HUES48 (cell line): Measurements from ENCODE around the gene PTGDS.
A peak's percentile ranks its signal among the peaks of the same experiment; 100 is the strongest.

Experiments used
- H3K27ac ChIP-seq: one replicate; pipeline ENCODE4 v1.7.0; 2013; ENCODE audit warnings: low read depth, low read length, inconsistent platforms
- H3K27me3 ChIP-seq: 2 replicates; pipeline ENCODE4 v1.6.1; 2013; ENCODE audit warnings: mild to moderate bottlenecking, low read length; ENCODE audit not compliant: control insufficient read depth, insufficient read depth
- H3K36me3 ChIP-seq: 2 replicates; pipeline ENCODE4 v1.6.1; 2013; ENCODE audit warnings: low read length; ENCODE audit not compliant: control insufficient read depth, insufficient read depth
- H3K4me1 ChIP-seq: 2 replicates; pipeline ENCODE4 v1.6.1; 2013; ENCODE audit warnings: mild to moderate bottlenecking, low read length; ENCODE audit not compliant: control insufficient read depth, insufficient read depth
- H3K4me3 ChIP-seq: 2 replicates; pipeline ENCODE4 v1.5.1; 2013; ENCODE audit warnings: mild to moderate bottlenecking, low read depth, low read length
- H3K9ac ChIP-seq: 2 replicates; pipeline ENCODE4 v1.6.1; 2013; ENCODE audit warnings: mild to moderate bottlenecking, low read depth, low read length, moderate library complexity
- H3K9me3 ChIP-seq: 2 replicates; pipeline ENCODE4 v1.6.1; 2013; ENCODE audit warnings: low read length; ENCODE audit not compliant: control insufficient read depth, insufficient read depth

Gene PTGDS

DNA sequence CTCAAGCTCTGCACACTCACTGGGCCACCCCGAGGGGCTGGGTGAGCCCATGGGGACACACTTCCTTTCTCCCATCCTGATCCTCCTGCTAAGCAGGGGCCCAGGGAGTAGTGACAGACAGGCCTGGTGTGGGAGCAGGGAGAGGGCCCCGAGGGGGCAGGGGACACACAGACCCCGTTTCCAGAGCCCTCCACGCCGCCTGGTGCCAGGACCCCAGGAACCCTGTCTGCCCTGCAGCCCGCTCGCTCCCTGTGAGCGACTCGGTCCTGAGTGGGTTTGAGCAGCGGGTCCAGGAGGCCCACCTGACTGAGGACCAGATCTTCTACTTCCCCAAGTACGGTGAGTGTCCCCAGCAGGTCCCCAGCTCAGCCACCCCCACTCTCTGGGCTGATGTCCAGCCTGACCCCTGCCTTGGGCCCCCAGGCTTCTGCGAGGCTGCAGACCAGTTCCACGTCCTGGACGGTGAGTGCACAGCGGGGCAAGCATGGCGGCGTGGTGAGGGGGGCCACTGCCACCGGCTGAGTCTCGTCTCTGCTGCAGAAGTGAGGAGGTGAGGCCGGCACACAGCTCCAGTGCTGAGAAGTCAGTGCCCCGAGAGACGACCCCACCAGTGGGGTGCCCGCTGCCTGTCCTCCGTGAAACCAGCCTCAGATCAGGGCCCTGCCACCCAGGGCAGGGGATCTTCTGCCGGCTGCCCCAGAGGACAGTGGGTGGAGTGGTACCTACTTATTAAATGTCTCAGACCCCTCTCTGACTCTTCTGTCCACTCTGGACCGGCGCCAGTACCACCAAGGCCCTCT lies 30.9 kb upstream of the PTGDS start:
- Histone ChIP-seq H3K9ac (no peak overlapping the region), H3K27me3 (no peaks in the 10 kb centered on the region), H3K36me3 (peaks cover 12% of the 10 kb centered on the region), H3K4me3 (no peak overlapping the region), H3K27ac (no peak overlapping the region), H3K4me1 (peaks cover 12% of the 10 kb centered on the region), H3K9me3 (no peaks in the 10 kb centered on the region)

DNA sequence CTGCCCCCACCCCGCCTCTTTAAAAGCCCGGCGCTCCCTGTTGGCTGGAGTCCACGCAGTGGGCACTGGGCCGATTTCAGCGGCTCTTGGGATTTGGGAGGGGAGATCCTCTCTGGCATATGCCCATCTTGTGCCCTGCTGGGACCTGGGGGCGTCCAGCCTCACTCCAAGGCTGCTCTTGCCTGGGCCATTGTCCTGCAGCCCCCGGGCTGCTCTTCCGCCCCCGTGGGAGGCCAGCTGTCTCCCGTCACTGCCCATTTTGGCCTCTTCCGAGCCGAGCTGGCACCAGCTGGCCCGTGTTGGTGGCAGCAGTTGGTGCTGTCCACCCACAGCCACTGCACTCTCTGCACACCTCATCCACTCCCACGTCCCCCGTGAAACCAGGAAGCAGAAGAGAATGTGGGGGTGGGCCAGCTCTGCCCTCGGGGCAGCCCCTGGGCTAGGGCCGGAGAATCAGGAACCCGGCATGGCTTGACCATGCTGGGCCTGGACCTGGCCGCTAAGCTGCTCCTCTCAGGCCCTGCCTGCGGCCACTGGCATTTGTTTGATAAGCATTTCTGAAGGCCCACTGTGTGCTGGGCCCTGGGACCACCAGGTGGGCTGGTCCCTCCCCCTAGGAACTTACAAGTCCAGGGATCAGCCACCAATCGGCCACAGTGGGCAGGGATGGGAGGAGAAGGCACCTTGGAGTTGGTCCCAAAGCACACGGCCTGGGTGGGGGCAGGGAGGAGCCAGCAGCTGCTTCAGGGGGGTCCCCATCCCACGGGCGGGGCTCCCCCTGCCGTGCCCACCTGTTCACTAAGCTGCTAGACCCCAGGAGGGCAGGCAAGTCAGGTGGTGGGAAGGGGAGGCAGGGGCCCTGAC lies 30.0 kb upstream of the PTGDS start:
- Histone ChIP-seq H3K27ac (no peak overlapping the region), H3K4me1 (peaks cover 12% of the 10 kb centered on the region)

DNA sequence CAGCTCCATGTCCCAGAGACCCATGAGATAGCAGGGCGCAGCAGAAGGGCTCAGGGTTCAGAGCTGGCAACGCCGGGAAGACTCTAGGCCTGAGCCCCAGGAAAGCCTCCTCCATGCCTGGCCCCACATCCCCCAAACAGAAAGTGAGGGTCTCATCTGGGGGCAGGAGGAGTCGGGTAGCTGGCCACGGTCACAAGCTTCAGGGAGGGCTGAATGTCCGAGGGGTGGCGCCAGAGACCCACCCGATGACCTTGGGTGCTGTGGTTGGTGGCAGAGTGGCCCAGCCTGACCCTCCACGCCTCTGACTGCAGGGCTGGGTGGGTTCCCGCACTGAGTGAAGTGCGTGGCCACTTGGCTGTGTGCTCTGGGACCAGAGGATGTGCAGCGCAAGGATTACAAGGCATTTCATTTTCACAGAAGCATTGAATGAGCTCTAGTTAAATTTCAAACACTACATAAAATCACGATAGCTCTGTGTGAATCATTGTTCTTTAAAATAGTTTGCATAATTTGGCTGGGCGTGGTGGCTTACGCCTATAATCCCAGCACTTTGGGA lies 29.3 kb upstream of the PTGDS start:
- Histone ChIP-seq H3K4me3 (no peak overlapping the region), H3K9me3 (no peaks in the 10 kb centered on the region), H3K4me1 (peaks cover 12% of the 10 kb centered on the region), H3K9ac (no peak overlapping the region), H3K27me3 (no peaks in the 10 kb centered on the region), H3K36me3 (no peaks in the 10 kb centered on the region), H3K27ac (no peak overlapping the region)

More for the DNA sequence above, 30.0 kb upstream of the PTGDS start:
- Histone ChIP-seq H3K36me3 (peaks cover 4% of the 10 kb centered on the region), H3K9me3 (no peaks in the 10 kb centered on the region), H3K27me3 (no peaks in the 10 kb centered on the region), H3K4me3 (no peak overlapping the region), H3K9ac (no peak overlapping the region)

DNA sequence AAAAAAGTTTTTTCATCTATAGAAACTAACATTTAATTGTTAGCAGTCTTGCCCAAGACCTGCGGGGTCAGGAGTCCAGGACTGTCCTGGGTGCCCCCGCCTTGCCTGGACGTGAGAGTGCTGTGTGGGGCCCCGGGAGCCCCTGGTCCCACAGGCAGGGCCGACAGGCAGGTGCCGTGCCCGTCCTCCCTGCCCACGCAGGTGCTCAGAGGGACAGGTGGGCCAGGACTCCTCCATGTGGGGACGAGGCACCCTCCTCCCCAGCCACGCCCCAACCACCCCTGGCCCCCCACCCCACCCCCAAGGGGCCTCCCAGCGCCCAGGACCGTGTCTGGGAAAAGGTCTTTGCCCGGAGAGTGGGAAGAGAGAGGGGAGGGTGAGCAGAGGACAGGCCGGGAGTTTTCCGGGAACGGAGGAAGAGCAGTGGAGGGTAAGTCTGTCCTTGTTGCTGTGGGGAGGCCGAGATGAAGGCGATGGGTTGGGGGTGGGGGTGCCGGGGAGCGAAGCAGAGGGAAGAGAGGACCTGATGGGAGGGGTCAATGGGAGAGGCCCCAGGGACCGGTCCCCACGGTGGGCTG lies 28.0 kb upstream of the PTGDS start:
- no peaks in the 10 kb centered on the region for H3K9me3 ChIP-seq
- H3K4me3 ChIP-seq: peak overlapping the region; percentile 62
- no peaks in the 10 kb centered on the region for H3K27me3 ChIP-seq
- H3K36me3 ChIP-seq: no peaks in the 10 kb centered on the region
- peak overlapping the region; percentile 44; the same call in 1 of the 2 replicates for H3K9ac ChIP-seq
- H3K27ac ChIP-seq: peak overlapping the region; percentile 47
- peaks cover 12% of the 10 kb centered on the region for H3K4me1 ChIP-seq

DNA sequence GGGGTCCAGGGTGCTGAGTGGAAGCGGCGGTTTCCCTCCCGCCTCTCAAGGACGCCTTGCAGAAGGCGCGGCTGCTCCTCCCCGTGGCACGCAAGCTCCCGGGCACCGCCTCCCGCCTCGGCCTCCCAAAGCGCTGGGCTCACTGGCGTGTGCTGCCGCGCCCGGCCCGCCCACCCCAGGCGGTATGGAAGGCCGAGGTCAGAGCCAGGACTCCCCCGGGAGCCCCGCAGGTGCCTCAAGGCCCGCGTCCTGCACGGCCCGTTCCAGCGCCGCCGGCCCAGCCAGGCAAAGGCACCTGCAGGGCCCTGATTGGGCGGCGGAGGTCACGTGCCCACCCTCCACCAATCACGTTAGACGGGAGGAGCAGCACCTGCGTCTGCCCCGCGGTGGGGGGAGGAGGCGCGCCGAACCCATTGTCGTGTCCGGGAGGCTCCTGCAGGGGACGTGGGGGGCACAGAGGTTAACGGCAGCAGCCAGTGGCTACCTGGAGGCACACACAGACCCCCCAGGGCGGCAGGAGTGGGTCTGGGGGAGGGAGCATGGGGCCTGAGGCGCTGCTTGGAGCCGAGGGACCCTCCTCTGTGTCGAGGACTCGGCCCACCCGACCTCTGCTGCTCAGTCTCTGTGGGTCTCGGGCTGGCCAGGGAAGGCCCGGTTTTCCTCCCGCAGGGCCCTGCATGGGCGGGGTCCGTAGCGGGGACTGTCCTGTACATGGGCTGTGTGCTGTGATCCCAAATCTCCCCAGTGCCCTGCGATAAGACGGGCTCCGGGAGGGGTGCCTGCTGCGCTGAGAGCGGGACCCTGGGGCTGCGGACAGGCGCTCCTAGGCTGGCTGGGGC lies 27.3 kb upstream of the PTGDS start:
- Histone ChIP-seq H3K9ac (peak overlapping the region; percentile 58), H3K4me1 (peaks cover 12% of the 10 kb centered on the region), H3K4me3 (peak overlapping the region; percentile 62), H3K27ac (peak overlapping the region; percentile 70), H3K36me3 (no peaks in the 10 kb centered on the region), H3K9me3 (no peaks in the 10 kb centered on the region), H3K27me3 (no peaks in the 10 kb centered on the region)

DNA sequence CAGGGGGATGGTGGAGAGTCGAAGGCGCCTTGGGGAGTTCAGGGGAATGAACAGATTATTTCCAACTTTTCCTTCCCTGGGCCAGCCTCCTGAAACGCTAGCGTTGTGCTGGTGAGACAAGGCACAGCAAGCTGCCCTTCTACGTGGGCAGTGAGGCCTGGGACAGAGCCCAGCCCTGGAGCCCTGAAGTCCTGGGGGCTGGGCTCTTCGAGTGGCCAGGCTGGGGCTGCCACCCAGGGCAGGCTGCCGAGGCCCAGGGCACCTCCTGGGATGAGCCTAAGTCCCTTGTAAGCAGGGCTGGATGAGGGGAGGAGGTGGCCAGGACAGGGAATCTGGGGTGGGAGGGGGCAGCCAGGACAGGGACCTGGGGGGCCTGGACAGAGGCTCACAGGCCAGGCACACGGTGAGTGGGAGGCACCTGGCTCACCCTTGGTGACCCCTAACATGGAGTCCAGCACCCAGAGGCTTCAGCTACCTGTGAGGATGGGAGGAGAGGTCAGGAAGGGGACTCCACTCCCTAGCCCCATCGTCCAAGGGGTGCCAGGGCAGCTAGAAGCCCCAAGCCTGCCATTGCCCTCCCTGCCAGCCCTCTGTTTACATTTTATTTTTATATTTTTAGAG lies 26.5 kb upstream of the PTGDS start:
- Histone ChIP-seq H3K27me3 (no peaks in the 10 kb centered on the region), H3K4me3 (peak overlapping the region; percentile 62), H3K9me3 (no peaks in the 10 kb centered on the region), H3K36me3 (no peaks in the 10 kb centered on the region), H3K9ac (peak overlapping the region; percentile 58), H3K4me1 (peaks cover 12% of the 10 kb centered on the region), H3K27ac (peak overlapping the region; percentile 70)

DNA sequence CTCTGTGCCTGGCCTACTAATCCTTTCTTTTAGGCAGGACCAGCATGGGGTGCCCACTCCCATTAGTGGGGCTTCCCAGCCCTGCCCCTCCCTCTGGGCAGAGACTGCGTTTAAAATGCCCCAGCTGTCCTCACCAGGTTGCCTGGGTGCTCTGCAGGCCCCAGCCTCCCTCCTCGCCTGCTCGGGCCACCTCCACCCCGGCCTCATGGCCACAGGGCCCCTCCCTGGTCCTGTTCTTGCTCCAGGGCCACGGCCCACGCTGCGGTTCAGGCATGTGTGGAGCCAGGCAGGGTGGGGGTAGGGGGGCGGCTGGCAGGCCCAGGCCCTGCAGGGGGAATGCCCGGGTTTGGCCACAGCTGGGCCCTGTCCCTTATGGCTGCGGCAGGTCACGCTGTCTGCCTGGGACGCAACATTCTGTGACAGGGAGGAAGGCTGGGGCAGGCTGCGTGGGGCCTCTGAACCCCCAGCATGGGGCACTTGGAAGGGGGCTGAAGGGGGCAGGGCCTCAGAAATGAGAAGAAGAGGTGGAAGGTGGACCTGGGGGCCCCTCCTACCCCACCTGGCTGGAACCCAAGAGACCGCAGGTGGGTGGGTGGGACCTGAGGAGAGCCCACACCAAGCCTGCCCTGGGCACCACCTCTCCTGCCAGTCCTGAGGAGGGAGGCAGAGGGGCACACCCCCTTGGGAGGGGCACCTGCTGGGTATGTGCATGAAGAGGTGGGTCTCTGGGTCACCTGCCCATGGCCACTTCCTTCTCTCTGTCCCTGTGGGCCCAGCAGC lies 25.6 kb upstream of the PTGDS start, which contains the start of gene LCN12:
Gene LCN12 (plus strand): TSS at position 733 of the 780 bp plus-strand sequence. CDS start 55 bp downstream, outside the sequence.
- Histone ChIP-seq H3K9me3 (no peaks in the 10 kb centered on the region), H3K27ac (no peak within 1 kb of the TSS), H3K36me3 (no peaks in the 10 kb centered on the region), H3K9ac (no peak within 1 kb of the TSS), H3K4me3 (no peak within 1 kb of the TSS), H3K27me3 (no peaks in the 10 kb centered on the region), H3K4me1 (peaks cover 12% of the 10 kb centered on the region)

DNA sequence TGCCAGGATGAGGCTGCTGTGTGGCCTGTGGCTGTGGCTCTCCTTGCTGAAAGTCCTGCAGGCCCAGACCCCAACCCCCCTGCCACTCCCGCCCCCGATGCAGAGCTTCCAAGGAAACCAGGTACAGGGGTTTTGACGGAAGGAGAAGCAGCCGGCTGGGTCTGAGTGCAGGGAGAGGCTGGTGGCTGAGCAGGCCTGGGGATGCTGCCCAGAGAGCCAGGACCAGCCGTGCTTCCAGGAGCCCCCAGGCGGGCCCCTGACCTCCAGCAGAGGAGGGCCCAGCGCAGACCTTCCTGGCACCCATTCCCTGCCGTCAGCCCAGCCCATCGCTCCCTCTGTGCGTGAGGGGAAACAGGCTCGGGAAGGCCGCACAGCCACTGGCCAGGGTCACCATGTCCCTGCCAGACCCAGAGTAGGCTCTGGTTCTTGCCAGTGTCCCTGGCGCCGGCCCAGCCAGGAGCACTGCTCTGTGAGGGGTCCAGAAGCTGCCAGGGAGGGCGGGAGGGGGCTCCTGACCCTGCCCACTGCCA lies 24.9 kb upstream of the PTGDS start:
- Histone ChIP-seq H3K9ac (no peak overlapping the region), H3K4me3 (no peak overlapping the region), H3K27ac (no peak overlapping the region), H3K4me1 (peaks cover 12% of the 10 kb centered on the region), H3K9me3 (no peaks in the 10 kb centered on the region), H3K27me3 (no peaks in the 10 kb centered on the region), H3K36me3 (no peaks in the 10 kb centered on the region)
